Measurements from ENCODE around the gene CARD6.
A peak's percentile ranks its signal among the peaks of the same experiment; 100 is the strongest.
"Not testable (repeated sequence)": the region's sequence is repeated elsewhere in the genome, so short reads cannot be mapped to it uniquely, and the experiment has no call there.

CARD6 gene

DNA sequence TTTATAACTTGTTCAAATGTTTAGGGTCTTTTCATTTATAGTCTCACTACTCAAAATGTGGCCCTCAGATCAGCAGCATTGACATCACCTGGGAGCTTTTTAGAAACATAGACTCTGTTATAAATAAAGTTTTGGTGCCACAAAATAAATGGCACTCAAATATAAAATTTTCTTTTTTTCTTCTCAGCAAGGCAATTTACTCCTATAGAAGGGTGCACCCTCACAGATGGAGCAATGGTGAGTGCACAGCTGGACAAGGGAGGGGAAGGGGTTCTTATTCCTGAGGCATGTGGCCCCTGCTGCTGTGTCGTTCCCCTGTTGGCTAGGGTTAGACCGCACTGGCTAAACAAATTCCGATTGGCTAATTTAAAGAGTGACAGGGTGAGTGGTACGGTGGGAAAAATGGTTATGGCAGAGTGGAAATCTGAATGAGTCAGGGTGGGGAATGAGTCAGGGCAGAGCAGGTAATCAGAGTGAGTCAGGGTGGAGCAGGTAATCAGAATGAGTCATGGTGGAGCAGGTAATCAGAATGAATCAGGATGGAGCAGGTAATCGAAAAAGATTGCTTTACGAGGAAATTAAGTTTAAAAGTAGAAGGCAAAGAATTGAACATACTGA lies 36.3 kb downstream of the CARD6 start:
- DNase-seq: no peak

DNA sequence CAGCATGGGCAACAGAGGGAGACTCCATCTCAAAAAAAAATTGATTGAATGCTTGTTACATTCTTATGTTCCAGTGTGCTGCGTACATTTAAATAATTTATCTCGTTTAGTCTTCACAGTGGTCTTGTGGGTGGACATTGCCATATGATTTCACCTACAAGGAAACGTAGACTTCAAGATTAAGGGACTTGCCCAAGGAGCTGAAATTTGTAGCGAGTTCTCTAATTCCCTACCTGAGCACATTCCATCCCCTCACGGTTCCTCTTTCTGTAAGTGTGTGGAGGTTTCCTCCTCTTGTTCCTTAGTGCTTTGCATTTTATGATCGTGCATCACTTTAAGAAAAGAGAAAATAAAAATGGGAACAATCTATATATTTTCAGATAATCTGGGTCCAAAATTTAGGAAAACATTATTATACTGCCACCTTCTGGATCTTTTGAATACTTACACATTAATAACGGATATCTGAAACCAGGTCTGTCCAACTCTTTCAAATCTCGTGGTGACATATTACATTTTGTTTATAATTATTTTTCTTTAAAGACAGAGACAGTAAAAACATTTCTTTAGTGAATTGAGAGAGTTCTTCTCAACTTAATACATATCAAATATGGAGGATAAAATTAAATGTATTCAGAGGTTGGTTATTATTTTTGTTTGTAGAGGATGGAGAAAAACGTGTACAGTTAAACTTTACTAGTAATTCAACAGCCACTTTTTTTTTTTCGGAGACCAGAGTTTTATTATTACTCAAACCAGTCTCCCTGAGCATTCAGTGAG lies 38.2 kb downstream of the CARD6 start:
- DNase-seq: no peak

DNA sequence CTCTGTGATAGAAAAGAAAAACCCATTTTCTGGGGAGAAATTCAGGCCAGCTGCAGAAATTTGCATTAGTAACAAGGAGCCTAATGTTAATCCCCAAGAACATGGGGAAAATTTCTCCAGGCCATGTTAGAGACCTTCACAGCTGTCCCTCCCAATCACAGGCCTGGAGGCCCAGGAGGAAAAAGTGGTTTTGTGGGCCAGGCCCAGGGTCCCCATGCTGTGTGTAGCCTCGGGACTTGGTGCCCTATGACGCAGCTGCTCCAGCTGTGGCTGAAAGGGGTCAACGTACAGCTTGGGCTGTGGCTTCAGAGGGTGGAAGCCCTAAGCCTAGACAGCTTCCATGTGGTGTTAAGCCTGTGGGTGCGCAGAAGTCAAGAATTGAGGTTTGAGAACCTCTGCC lies 41.1 kb downstream of the CARD6 start:
- no peak for DNase-seq

DNA sequence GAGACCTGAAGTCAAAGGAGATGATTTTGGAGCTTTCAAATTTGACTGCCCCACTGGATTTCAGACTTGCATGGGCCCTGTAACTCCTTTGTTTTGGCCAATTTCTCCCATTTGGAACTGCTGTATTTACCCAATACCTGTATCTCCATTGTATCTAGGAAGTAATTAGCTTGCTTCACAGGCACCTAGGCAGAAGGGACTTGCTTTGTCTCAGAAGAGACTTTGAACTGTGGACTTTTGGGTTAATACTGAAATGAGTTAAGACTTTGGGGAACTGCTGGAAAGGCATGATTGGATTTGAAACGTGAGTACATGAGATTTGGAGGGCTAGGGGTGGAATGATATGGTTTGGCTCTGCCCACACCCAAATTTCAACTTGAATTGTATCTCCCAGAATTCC lies 41.9 kb downstream of the CARD6 start:
- DNase-seq: not testable (repeated sequence)

DNA sequence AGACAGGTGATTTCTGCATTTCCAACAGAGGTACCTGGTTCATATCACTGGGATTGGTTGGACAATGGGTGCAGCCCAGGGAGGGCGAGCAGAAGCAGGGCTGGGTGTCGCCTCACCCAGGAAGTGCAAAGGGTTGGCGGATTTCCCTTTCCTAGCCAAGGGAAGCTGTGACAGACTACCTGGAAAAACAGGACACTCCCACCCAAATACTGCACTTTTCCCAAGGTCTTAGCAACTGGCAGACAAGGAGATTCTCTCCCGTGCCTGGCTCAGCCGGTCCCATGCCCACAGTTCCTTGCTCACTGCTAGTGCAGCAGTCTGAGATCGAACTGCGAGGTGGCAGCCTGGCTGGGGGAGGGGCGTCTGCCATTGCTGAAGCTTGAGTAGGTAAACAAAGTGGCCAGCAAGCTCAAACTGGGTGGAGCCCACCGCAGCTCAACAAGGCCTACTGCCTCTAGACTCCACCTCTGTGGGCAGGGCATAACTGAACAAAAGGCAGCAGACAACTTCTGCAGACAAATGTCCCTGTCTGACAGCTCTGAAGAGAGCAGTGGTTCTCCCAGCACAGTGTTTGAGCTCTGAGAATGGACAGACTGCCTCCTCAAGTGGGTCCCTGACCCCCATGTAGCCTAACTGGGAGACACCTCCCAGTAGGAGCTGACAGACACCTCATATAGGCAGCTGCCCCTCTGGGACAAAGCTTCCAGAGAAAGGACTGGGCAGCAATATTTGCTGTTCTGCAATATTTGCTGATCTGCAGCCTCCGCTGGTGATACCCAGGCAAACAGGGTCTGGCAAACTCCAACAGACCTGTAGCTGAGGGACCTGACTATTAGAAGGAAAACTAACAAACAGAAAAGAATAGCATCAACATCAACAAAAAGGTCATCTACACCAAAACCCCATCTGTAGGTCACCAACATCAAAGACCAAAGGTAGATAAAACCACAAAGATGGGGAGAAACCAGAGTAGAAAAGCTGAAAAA lies 54.6 kb downstream of the CARD6 start:
- not testable (repeated sequence) for DNase-seq

DNA sequence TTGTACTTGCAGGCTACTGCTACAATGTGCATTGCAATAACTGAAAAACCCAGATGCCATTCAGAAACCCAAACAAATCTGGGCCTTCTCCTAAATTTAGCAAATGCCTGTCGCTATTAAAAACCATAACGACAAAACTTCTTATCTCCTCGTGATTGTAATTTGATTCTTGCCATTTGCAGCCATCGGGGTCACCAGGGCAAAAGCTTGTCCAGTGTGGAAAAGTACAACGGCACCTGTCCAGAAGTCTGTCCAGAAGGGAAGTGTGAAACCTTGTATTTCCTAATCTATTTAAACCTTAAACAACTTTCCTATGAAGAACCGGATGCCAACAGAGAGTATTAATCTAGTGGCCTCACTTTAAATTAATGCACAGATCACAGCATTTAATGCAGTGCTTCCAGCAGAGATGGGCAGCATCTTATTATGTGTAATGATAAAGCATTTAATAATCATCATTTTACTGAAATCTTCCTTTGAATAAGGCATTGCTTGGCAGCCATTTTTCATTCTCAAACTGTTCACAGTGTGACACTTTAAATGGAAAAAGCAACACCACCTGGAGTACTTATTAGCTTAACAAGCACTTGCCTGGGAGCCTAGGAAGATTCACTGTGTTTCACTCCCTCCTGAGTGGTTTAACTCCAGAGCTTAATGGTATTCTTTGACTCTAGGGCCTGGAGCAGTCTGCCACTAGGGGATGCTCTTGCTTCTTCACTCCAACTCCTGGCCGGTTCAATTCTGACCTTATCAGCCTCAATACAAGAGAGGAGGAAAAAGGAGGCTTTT lies 63.2 kb downstream of the CARD6 start:
- peak; percentile 51 for DNase-seq

DNA sequence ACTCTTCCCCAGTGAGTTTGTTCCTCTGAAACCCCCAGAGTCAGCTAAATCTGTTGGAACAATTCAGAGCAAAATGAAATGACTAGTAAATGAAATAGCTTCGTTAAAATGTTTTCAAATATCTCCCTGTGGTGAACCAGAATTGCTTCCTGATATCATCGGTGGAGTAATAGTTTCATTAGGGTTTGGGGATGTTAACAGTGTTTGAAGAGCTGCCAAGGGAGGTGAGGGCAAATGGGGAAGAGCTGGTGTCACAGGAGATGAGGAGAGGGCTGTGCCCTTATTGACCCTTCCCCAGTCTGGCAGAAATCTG lies 63.8 kb downstream of the CARD6 start:
- no peak for DNase-seq

DNA sequence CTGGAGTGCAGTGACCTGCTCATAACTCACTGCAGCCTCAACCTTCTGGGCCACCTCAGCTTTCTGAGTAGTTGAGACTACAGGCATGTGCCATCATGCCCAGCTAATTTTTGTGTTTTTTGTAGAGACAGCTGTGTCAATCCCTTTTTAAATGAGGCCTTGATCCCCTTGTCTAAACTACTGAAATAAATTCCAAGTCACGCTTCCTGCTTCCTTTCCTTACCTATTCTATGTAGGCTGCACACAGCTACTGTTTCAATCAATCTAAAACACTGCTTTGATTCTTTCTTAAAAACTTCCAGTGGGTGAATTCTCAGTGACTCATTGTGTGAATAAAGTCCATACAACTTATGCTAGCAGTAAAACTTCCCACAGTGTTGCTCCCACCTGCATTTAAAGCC lies 65.2 kb downstream of the CARD6 start:
- DNase-seq: no peak

DNA sequence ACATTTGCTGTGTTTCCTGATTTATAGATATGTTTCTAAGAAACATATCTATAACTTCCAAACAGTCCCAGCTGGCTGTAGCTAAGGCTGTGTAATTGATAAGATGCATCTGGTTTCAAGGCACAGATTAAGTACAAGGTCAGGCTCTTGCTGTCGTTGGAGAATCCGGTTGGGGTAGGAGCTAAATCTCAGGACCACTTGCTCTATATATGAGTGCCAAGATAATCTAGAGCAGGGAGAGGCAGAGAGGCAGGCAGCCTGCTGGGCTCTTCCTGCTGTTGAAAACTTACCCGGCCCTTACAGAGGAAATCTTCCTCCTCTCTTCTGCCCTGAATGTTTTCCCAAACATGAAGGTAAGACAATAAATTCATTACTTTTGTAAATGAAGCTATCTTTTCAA lies 68.1 kb downstream of the CARD6 start, which contains the start of gene C7:
TSS of gene C7 (plus strand) at position 234 of the 400 bp plus-strand sequence. CDS start at position 348, 114 bp downstream.
- DNase-seq: no peak

DNA sequence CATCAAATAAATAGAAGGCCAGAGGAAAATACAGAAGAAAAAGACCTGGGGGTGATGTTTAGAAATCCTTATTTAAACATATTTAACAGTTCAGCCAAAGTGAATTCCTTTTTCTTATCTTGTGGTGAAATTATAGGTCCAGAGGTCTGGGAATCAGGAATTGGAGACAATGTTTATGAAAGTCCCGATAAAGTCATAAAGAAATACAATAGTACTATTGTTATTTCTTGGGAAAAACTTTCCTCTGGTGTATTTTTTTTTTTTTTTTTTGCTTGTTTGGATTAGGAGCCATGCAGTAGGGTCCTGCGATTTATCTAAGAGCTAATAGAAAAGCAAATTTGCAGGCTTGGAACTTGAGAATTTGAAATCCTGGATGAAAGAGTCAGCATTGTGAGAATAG lies 68.6 kb downstream of the CARD6 start:
- no peak for DNase-seq
